ENCODE data around the gene LCA5L. TPM values are rescaled to one million over a fixed set of nuclear protein-coding genes. Genes with fewer than 3 reads are reported as not detected.

LCA5L gene
- total RNA-seq (under 1 TPM in 1 of 2 donors, not detected in 1; 0.57 TPM), total RNA-seq (0 to 0.08 reads per million in 2 donors)

DNA sequence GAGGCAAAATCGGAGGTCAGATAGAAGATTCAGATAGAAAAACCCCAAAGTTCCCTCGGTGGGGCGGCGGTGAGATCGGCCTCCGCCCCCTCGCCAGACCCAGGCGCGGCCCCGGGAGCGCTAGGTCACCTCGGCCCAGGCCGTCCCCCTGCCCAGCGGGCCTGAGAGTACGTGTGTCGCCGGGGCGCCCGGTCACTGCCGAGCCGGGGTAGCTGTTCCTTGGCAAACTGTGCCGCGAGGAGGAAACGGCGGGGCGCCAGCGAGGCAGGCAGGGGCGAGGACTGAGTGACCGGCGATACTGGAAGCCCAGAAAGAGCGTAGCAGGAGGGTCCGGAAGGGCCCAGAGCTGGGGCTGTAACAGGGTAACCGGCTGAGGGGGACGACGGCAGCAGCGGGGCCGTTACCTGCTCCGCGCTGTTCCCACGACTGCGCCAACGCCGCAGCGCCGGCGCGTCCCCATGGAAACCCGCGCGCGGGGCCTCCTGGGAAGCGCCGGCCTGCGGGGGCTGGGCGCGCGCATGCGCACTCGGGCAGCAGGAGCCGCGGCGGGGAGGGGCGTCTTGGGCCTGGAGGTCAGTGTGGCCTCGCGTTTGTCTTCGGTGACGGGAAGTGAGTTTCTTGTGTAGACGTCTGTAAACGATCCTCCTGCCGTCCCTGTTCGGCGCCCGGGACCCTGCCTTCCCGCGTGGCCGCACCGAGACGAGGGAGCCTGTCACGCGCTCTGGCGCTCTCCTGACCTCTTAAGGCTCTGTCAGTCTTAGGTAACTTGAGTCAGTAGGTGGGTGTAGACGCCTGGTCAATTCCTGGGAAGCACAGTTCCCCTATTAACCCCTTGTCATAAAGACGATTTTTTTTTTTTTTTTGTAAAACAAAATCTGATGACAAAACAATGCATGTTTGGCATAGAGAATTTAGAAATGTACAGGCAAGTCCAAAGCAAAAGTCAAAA lies at the start of gene LCA5L:
LCA5L (minus strand) TSS at position 458 of the 949 bp plus-strand sequence. CDS start 17,285 bp downstream, outside the sequence.
- peaks cover 44% of the 10 kb centered on the region for H3K27me3 Mint-ChIP-seq
- peaks cover 15% of the 10 kb centered on the region for H3K4me1 Mint-ChIP-seq
- peak within 1 kb of the TSS; percentile 95 for H3K4me3 Mint-ChIP-seq
- no peaks in the 10 kb centered on the region for H3K9me3 ChIP-seq (ENCODE audit: control insufficient read depth, low read length, poor library complexity, severe bottlenecking)
- H3K36me3 Mint-ChIP-seq (ENCODE audit: low read depth), result peaks cover 6% of the 10 kb centered on the region
- H3K27ac Mint-ChIP-seq, result peak within 1 kb of the TSS; percentile 95
- DNase-seq (peak; percentile 88 to 91 (median 89)), ATAC-seq (peak; percentile 92)

DNA sequence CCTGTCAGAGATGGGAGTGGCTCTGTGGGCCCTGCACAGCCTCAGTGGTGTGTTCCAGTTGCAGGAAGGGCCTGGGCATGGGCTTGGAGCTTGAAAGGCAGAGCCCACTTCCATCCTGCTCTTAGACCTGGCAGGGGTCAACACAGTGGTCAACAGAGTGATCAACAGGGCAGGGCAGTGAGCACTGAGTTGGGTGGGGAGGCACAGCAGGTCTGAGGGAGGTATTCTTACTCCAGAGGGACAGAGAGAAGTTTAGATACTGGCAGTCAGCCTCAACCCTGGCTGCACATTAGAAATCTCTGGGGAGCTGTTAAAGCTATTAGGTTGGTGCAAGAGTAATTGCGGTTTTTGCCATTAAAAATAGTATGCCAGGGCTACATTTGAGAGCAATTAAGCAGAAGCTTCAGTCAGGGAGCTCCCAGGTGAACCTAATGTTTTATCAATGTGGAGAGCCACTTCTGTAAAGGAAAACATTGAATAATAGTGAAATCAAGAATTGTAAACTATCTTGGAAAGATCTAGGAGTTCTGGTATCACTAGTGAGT lies 43.9 kb upstream of the LCA5L start:
- Mint-ChIP-seq H3K27me3 (no peaks in the 10 kb centered on the region), H3K4me3 (no peak overlapping the region), H3K36me3 (ENCODE audit: low read depth) (no peaks in the 10 kb centered on the region), H3K4me1 (peaks cover 3% of the 10 kb centered on the region), H3K27ac (no peak overlapping the region)
- H3K9me3 ChIP-seq (ENCODE audit: control insufficient read depth, low read length, poor library complexity, severe bottlenecking), result no peaks in the 10 kb centered on the region
- ATAC-seq (no peak), DNase-seq (no peak)

DNA sequence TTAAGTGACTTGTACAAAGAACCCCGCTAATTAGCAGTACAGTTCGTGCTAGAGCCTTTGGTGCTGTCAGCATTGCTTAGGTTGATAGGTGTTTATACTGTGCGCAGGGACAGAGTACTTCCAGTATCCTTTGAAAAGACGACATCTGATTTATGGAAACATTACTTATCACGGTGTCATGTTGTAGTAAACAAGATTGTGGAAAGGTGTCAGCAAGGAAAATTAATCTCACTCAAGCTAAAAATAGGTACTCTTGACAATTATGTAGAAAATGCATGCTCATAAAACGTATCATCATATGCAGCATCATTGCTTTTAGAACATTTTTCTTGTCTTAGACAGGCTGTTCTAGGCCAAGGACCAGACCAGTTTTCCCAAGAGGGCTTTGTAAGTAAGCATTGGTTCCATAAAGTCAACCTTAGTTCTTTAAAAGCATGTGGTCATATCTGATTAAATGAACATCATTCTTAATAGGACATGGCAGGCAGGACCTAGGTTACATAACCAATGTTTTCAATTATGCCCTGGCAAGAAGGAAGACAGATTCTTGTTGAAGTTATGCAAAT lies 39.2 kb upstream of the LCA5L start:
- H3K9me3 ChIP-seq (ENCODE audit: control insufficient read depth, low read length, poor library complexity, severe bottlenecking), result no peaks in the 10 kb centered on the region
- DNase-seq, result no peak
- Mint-ChIP-seq H3K27me3 (peaks cover 15% of the 10 kb centered on the region), H3K4me1 (peaks cover 3% of the 10 kb centered on the region), H3K27ac (no peak overlapping the region), H3K36me3 (ENCODE audit: low read depth) (no peaks in the 10 kb centered on the region), H3K4me3 (no peak overlapping the region)
- ATAC-seq, result no peak

DNA sequence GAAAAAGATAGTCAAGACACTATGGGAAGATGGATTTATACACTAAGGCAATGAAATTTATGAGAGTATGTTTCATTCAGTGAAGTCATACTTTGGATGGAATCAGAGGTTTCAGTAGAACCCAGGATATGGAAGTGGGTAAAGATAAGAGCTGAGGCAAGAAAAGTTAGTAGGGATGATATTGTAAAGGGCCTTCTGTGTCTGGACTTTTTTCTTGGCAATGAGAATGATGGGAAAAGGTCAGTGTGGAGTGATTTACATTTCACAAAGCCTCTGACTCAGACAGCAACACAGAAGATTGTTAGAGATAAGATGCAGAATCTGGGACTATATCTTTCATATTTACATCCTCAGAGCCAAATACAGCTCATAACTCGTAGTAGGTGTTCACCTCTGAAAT lies 38.3 kb upstream of the LCA5L start:
- Mint-ChIP-seq H3K36me3 (ENCODE audit: low read depth) (no peaks in the 10 kb centered on the region), H3K27ac (no peak overlapping the region), H3K4me1 (peaks cover 3% of the 10 kb centered on the region), H3K4me3 (no peak overlapping the region), H3K27me3 (peaks cover 15% of the 10 kb centered on the region)
- ATAC-seq, result no peak
- DNase-seq, result no peak
- H3K9me3 ChIP-seq (ENCODE audit: control insufficient read depth, low read length, poor library complexity, severe bottlenecking), result no peaks in the 10 kb centered on the region

DNA sequence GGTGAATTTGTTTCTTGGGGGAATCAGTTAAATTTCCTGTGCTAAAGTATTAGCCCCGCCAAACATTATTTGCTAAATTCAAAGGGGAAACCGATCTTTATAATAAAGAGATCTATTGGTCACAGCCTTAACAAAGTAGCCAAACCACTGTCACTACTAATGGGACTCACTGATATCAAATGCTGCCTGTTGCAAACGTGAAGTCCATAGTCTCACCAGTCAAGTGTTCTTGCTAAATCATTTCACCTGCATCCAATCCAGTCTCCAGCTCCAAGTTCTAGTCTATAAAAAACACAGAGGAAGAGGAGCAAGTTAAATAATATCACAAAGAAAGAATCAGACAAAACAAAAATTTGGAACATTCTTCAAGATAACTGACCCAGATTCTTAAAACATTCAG lies 36.3 kb upstream of the LCA5L start:
- ATAC-seq (no peak), DNase-seq (no peak)
- Mint-ChIP-seq H3K27ac (no peak overlapping the region), H3K4me3 (no peak overlapping the region), H3K36me3 (ENCODE audit: low read depth) (no peaks in the 10 kb centered on the region), H3K27me3 (peaks cover 15% of the 10 kb centered on the region), H3K4me1 (no peaks in the 10 kb centered on the region)
- no peaks in the 10 kb centered on the region for H3K9me3 ChIP-seq (ENCODE audit: control insufficient read depth, low read length, poor library complexity, severe bottlenecking)

DNA sequence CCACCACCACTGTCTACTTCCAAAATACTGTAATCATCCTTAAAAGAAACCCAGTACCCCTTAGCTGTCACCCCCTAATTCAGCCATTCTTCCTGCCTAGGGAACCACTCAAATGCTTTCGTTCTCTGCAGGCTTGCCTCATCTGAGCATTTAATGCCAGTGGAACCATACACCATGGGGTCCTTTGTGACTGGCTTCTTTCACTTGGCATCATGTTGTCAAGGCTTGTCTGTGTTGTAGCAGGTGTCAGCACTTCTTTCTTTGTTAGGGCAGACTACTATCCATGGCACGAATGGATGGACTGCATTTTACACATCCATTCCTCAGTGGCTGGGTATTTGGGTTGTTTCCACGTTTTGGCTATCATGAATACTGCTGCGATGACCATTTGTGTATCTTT lies 34.7 kb upstream of the LCA5L start:
- H3K27ac Mint-ChIP-seq, result no peak overlapping the region
- H3K9me3 ChIP-seq (ENCODE audit: control insufficient read depth, low read length, poor library complexity, severe bottlenecking), result no peaks in the 10 kb centered on the region
- no peak for DNase-seq
- no peaks in the 10 kb centered on the region for H3K4me1 Mint-ChIP-seq
- ATAC-seq, result no peak
- peaks cover 15% of the 10 kb centered on the region for H3K27me3 Mint-ChIP-seq
- H3K36me3 Mint-ChIP-seq (ENCODE audit: low read depth), result no peaks in the 10 kb centered on the region
- H3K4me3 Mint-ChIP-seq, result no peak overlapping the region

DNA sequence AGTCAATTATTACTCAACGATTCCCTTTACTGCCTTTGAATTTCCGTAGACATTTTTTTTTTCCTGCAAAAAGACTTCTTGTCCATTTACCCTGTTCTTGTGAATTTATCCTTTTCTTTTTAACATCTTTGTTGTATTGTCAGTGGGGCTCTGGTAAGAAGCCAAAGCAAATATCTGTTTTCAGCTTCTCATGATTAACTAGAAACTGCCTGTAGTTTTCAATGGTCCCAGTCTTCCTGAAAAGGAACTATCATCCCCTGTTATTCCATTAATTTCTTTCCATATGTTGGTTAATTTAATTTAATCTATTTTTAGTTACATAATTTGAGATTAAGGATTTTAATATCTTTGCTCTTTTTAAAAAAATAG lies 34.2 kb upstream of the LCA5L start:
- H3K9me3 ChIP-seq (ENCODE audit: control insufficient read depth, low read length, poor library complexity, severe bottlenecking), result no peaks in the 10 kb centered on the region
- Mint-ChIP-seq H3K4me3 (no peak overlapping the region), H3K36me3 (ENCODE audit: low read depth) (no peaks in the 10 kb centered on the region), H3K27ac (no peak overlapping the region), H3K27me3 (peaks cover 15% of the 10 kb centered on the region), H3K4me1 (no peaks in the 10 kb centered on the region)
- DNase-seq, result no peak
- ATAC-seq, result no peak

DNA sequence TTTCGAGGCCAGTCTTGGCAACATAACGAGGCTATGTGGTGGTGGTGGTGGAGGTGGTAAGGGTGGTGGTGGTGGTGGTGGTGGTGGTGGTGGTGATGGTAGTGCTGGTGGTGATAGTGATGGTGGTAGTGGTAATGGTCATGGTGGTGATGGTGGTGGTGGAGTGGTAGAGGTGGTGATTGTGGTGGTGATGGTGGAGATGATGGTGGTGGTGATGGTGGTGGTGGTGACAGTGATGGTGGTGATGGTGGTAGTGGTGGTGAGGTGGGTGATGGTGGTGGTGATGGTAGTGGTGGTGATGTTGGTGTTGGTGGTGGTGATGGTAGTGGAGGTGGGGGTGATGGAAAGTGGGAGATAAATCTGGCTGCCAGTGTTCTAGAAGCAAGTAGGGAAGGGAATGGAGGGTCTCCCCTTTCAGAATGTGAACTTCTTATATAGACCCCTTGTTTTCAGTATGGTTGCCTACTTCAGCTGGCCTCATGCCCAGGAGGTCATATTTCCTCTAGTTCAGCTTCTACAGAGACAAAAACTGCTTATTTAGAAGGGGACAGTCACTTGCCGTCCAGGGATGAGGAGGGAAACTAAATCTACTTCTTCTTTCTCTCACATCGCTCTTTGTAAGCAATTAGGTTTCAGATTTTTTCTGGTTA lies 33.7 kb upstream of the LCA5L start:
- Mint-ChIP-seq H3K36me3 (ENCODE audit: low read depth) (no peaks in the 10 kb centered on the region), H3K27me3 (peaks cover 15% of the 10 kb centered on the region), H3K4me3 (no peak overlapping the region), H3K4me1 (no peaks in the 10 kb centered on the region), H3K27ac (no peak overlapping the region)
- no peak for ATAC-seq
- H3K9me3 ChIP-seq (ENCODE audit: control insufficient read depth, low read length, poor library complexity, severe bottlenecking), result no peaks in the 10 kb centered on the region
- DNase-seq, result no peak

DNA sequence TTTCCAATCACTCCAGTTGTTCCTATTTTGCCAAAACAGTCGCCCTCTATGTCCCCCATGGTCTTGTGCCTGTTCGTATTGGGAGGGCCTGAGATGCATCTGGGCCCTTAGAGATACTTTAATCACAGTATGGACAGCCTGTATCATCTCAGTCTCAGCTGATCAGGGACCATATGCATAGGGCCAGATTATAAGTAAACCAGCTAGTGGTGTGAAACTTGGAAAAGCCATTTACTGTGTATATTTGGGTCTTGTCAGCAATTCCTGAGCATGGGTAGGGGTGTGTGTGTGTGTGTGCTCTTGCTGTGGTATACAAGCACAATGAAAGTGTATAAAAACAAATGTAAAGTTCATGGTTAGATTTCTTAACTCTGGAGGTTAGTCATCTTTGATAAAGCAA lies 29.0 kb upstream of the LCA5L start:
- Mint-ChIP-seq H3K4me3 (no peak overlapping the region), H3K36me3 (ENCODE audit: low read depth) (no peaks in the 10 kb centered on the region), H3K4me1 (no peaks in the 10 kb centered on the region), H3K27me3 (no peaks in the 10 kb centered on the region), H3K27ac (no peak overlapping the region)
- ATAC-seq (no peak), DNase-seq (no peak)
- no peaks in the 10 kb centered on the region for H3K9me3 ChIP-seq (ENCODE audit: control insufficient read depth, low read length, poor library complexity, severe bottlenecking)

DNA sequence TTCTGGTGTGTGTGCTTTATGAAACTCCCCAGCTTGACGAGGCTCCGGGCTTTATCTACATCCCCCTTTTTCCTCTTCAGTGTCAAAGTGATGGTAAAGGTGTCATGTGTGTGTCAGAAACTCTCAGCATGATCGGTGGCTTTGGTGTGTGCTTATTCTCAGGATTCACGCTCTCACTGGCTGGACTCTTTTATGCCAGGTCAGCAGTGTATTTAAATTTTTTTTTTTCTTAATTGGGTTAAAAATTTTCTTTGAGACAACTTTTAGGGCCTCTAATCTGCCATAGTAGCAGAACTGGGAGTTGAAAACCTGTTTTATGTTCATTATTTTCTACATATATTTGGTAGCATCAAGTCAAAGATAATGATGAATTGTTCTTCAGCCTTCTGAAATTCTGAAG lies 27.2 kb upstream of the LCA5L start:
- no peaks in the 10 kb centered on the region for H3K9me3 ChIP-seq (ENCODE audit: control insufficient read depth, low read length, poor library complexity, severe bottlenecking)
- peaks cover 1% of the 10 kb centered on the region for H3K36me3 Mint-ChIP-seq (ENCODE audit: low read depth)
- no peak overlapping the region for H3K4me3 Mint-ChIP-seq
- H3K27me3 Mint-ChIP-seq, result no peaks in the 10 kb centered on the region
- no peak overlapping the region for H3K27ac Mint-ChIP-seq
- DNase-seq (no peak), ATAC-seq (no peak)
- H3K4me1 Mint-ChIP-seq, result no peaks in the 10 kb centered on the region

DNA sequence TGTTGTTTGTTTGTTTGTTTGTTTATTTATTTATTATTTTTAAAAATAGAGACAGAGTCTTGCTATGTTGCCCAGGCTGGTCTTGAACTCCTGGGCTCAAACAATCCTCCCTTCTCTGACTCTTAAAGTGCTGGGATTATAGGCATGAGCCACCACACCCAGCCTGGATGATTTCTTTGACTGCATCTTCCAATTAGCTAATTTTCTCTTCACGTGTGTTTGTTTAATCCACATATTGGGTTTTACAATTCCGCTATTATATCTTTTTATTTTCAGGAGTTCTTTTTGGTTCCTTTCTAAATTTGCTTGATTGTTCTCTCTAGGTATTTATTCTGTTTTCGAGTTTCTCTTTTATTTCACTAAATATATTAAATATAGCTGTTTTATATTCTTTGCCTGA lies 26.0 kb upstream of the LCA5L start:
- H3K36me3 Mint-ChIP-seq (ENCODE audit: low read depth), result peaks cover 4% of the 10 kb centered on the region
- H3K27ac Mint-ChIP-seq, result no peak overlapping the region
- no peaks in the 10 kb centered on the region for H3K9me3 ChIP-seq (ENCODE audit: control insufficient read depth, low read length, poor library complexity, severe bottlenecking)
- ATAC-seq, result no peak
- H3K4me3 Mint-ChIP-seq, result no peak overlapping the region
- no peaks in the 10 kb centered on the region for H3K27me3 Mint-ChIP-seq
- H3K4me1 Mint-ChIP-seq, result no peaks in the 10 kb centered on the region
- no peak for DNase-seq

DNA sequence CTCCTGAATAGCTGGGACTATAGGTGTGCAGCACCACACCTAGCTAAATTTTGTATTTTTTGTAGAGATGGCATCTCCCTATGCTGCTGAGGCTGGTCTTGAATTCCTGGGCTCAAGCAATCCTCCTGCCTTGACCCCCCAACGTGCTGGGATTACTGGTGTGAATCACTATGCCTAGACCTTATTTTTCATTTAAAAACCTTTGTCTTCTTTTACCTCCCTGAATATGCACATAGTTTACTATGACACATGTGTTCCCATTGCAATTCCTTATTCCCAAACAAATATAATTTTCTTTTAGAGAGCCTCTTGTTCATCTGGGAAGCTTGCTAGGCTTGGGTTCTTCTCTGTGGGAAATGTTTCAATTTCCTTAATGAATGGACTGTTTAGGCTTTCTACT lies 23.0 kb upstream of the LCA5L start:
- H3K9me3 ChIP-seq (ENCODE audit: control insufficient read depth, low read length, poor library complexity, severe bottlenecking), result no peaks in the 10 kb centered on the region

DNA sequence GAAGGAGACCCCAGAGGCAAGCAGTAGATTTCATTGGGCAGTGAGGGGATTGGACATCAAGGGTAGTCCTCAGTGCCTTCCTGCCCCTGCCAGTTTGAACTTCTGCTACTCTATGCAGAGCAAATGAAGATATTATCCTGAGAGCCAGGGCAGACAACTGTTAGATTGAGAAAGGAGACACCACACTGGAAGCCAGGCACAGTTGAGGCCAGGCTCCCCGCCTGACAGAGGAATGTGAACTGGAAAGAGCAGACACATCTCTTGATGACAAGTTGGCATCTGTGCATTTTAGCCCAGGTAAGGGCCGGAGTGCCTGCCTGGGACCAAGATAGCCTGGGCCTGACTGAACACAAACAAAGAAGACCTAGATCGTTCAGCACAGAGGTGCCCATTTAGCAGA lies 22.2 kb upstream of the LCA5L start:
- Mint-ChIP-seq H3K4me1 (no peaks in the 10 kb centered on the region), H3K36me3 (ENCODE audit: low read depth) (peaks cover 4% of the 10 kb centered on the region), H3K4me3 (no peak overlapping the region), H3K27me3 (no peaks in the 10 kb centered on the region), H3K27ac (no peak overlapping the region)
- no peaks in the 10 kb centered on the region for H3K9me3 ChIP-seq (ENCODE audit: control insufficient read depth, low read length, poor library complexity, severe bottlenecking)
- DNase-seq, result no peak
- ATAC-seq, result no peak

More for the DNA sequence above, 23.0 kb upstream of the LCA5L start:
- H3K4me3 Mint-ChIP-seq, result no peak overlapping the region
- no peaks in the 10 kb centered on the region for H3K4me1 Mint-ChIP-seq
- DNase-seq (no peak), ATAC-seq (no peak)
- H3K27me3 Mint-ChIP-seq, result no peaks in the 10 kb centered on the region
- H3K36me3 Mint-ChIP-seq (ENCODE audit: low read depth), result peaks cover 4% of the 10 kb centered on the region
- no peak overlapping the region for H3K27ac Mint-ChIP-seq

Data from T-helper 17 cell (primary cell).